ENCODE data around the gene TUBB1.

TUBB1 gene

GRCh38 chr20:59063358-59064213 is 44.4 kb downstream of the TUBB1 start:
- intact Hi-C loops (cut with DNase I): no loop called here
- DNase-seq: peak in 7 of 10 donors; percentile 14 to 86 (median 34)

- intact Hi-C loops (cut with DNase I): no loop called here
- no peak for DNase-seq
Observed at GRCh38 chr20:59064214-59064722, 45.0 kb downstream of the TUBB1 start.

GRCh38 chr20:59068534-59068933 is 49.3 kb downstream of the TUBB1 start:
- intact Hi-C loops (cut with DNase I): no loop called here
- DNase-seq: no peak

GRCh38 chr20:59069026-59069425 is 49.8 kb downstream of the TUBB1 start:
- intact Hi-C loops (cut with DNase I): no loop called here
- DNase-seq: no peak

- intact Hi-C loops (cut with DNase I): no loop called here
- DNase-seq: no peak
Observed at GRCh38 chr20:59071216-59071615, 52.0 kb downstream of the TUBB1 start.

- DNase-seq: no peak
- intact Hi-C loops (cut with DNase I): no loop called here
Observed at GRCh38 chr20:59073582-59073981, 54.4 kb downstream of the TUBB1 start.

- intact Hi-C loops (cut with DNase I): no loop called here
- no peak for DNase-seq
Observed at GRCh38 chr20:59074456-59074855, 55.2 kb downstream of the TUBB1 start.

GRCh38 chr20:59075934-59076508 is 56.8 kb downstream of the TUBB1 start:
- intact Hi-C loops (cut with DNase I): no loop called here
- no peak for DNase-seq

Measured in posterior cingulate gyrus (tissue), 11 donors.